ENCODE results near the gene IFNA13.

GRCh38 chr9:21381448-21382339 lies 13.8 kb upstream of the IFNA13 start:
- TF ChIP-seq CTCF (conservative IDR thresholded peaks at IDR 0.05; ENCODE audit: low read depth in 2 of 2) (no peak), EZH2phosphoT487 (IDR thresholded peaks at IDR 0.05; ENCODE audit: unreplicated experiment) (no peak), CREB1 (CRISPR knock-in tag; IDR thresholded peaks at IDR 0.05; ENCODE audit: low read depth) (no peak), POLR2AphosphoS5 (IDR thresholded peaks at IDR 0.05; ENCODE audit: low read depth) (no peak), REST (IDR thresholded peaks at IDR 0.05; ENCODE audit: unreplicated experiment) (no peak), ZNF331 (CRISPR knock-in tag; IDR thresholded peaks at IDR 0.05; ENCODE audit: low read depth) (no peak), JUNB (IDR thresholded peaks at IDR 0.05; ENCODE audit: unreplicated experiment) (no peak), ZNF114 (CRISPR knock-in tag; IDR thresholded peaks at IDR 0.05) (no peak), EZH2 (IDR thresholded peaks at IDR 0.05; ENCODE audit: low read depth, unreplicated experiment) (no peak), NANOG (IDR thresholded peaks at IDR 0.05; ENCODE audit: borderline replicate concordance) (no peak), ZNF462 (CRISPR knock-in tag; IDR thresholded peaks at IDR 0.05) (no peak), STAT1 (IDR thresholded peaks at IDR 0.05; ENCODE audit: unreplicated experiment) (no peak)
